ENCODE data around the gene ACSF3. TPM values are rescaled to one million over a fixed set of nuclear protein-coding genes. Genes with fewer than 3 reads are reported as not detected.

ACSF3 gene
- total RNA-seq, 1 experiment from 2014 or later = 74.5 TPM

GRCh38 chr16:89183463-89183862, 89.8 kb downstream of the ACSF3 start:
- no peak overlapping the region for H2AFZ ChIP-seq (ENCODE audit: low read depth, low read length, poor library complexity, severe bottlenecking)
- peaks cover 5 to 22% of the 10 kb centered on the region in 2 experiments; a peak in 3 of 4 replicates for H3K4me1 ChIP-seq (ENCODE audit: control insufficient read depth in 1 of 2, insufficient read depth in 2 of 2, low read length in 2 of 2)
- ChIA-PET POLR2A (no interaction called here), RAD21 (ENCODE audit: low non-redundant PET in 1 of 2, low total read pairs in 2 of 2, uncharacterized antibody in 2 of 2, unreplicated experiment in 2 of 2) (no interaction called here), CTCF (no interaction called here)
- H3K4me3 ChIP-seq (replicated peaks in 1 of 2; ENCODE audit: low read depth in 1 of 2, low read length in 2 of 2) = no peak overlapping the region
- BruUV-seq (replicated peaks) = no TSS peak
- DNase-seq (ENCODE audit: low read depth, low spot score) (no peak), ATAC-seq (no peak)
- no peaks in the 10 kb centered on the region for H3K9me2 ChIP-seq (ENCODE audit: insufficient read depth)
- no peaks in the 10 kb centered on the region for H4K20me1 ChIP-seq (ENCODE audit: insufficient read depth)
- TF ChIP-seq JUND (IDR thresholded peaks at IDR 0.05) = no peak
- no peak for TF ChIP-seq REST (IDR thresholded peaks at IDR 0.05; ENCODE audit: low read depth)
- TF ChIP-seq TCF7L2 (IDR thresholded peaks at IDR 0.05; ENCODE audit: borderline replicate concordance, extremely low read depth, insufficient read depth, insufficient read length) = no peak
- TF ChIP-seq POLR2A (IDR thresholded peaks at IDR 0.05; ENCODE audit: borderline replicate concordance, extremely low read depth, insufficient read depth, insufficient read length) = no peak
- TF ChIP-seq SIN3A (IDR thresholded peaks at IDR 0.05; ENCODE audit: low read depth) = no peak
- TF ChIP-seq CTCF (IDR thresholded peaks at IDR 0.05 in 2 of 3, conservative IDR thresholded peaks at IDR 0.05 in 1 of 3; ENCODE audit: borderline replicate concordance in 1 of 3, insufficient read depth in 1 of 3, low read depth in 2 of 3, low read length in 2 of 3) = no peak
- TF ChIP-seq EZH2 (IDR thresholded peaks at IDR 0.05) = no peak
- TF ChIP-seq, protein P1, sequence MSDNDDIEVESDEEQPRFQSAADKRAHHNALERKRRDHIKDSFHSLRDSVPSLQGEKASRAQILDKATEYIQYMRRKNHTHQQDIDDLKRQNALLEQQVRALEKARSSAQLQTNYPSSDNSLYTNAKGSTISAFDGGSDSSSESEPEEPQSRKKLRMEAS (IDR thresholded peaks at IDR 0.05) = no peak
- no peak for TF ChIP-seq ZFX (IDR thresholded peaks at IDR 0.05)
- no peak for TF ChIP-seq EGR1 (IDR thresholded peaks at IDR 0.05; ENCODE audit: low read depth)
- no peak for TF ChIP-seq SRF (IDR thresholded peaks at IDR 0.05; ENCODE audit: low read depth)
- TF ChIP-seq EZH2phosphoT487 (IDR thresholded peaks at IDR 0.05; ENCODE audit: borderline replicate concordance) = no peak
- TF ChIP-seq YY1 (IDR thresholded peaks at IDR 0.05; ENCODE audit: extremely low read depth, insufficient replicate concordance, low read depth, low read length) = no peak
- TF ChIP-seq ATF3 (IDR thresholded peaks at IDR 0.05) = no peak
- no peak for TF ChIP-seq CEBPB (IDR thresholded peaks at IDR 0.05; ENCODE audit: low read depth)
- TF ChIP-seq ELF1 (IDR thresholded peaks at IDR 0.05; ENCODE audit: borderline replicate concordance, low read depth) = no peak
- no peak for TF ChIP-seq ZNF274 (IDR thresholded peaks at IDR 0.05; ENCODE audit: low read depth, low read length)
- no peak for TF ChIP-seq RAD21 (IDR thresholded peaks at IDR 0.05; ENCODE audit: low read depth)
- TF ChIP-seq, protein P2, sequence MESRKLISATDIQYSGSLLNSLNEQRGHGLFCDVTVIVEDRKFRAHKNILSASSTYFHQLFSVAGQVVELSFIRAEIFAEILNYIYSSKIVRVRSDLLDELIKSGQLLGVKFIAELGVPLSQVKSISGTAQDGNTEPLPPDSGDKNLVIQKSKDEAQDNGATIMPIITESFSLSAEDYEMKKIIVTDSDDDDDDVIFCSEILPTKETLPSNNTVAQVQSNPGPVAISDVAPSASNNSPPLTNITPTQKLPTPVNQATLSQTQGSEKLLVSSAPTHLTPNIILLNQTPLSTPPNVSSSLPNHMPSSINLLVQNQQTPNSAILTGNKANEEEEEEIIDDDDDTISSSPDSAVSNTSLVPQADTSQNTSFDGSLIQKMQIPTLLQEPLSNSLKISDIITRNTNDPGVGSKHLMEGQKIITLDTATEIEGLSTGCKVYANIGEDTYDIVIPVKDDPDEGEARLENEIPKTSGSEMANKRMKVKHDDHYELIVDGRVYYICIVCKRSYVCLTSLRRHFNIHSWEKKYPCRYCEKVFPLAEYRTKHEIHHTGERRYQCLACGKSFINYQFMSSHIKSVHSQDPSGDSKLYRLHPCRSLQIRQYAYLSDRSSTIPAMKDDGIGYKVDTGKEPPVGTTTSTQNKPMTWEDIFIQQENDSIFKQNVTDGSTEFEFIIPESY (IDR thresholded peaks at IDR 0.05; ENCODE audit: extremely low read depth, insufficient replicate concordance, low read length) = no peak
- H3K4me2 ChIP-seq (ENCODE audit: low read length) = no peak overlapping the region
- no peaks in the 10 kb centered on the region for H3K9me3 ChIP-seq (ENCODE audit: control insufficient read depth in 1 of 2, insufficient read depth in 1 of 2, low read depth in 1 of 2, low read length in 2 of 2)
- no peaks in the 10 kb centered on the region for H3K27me3 ChIP-seq (ENCODE audit: insufficient read depth, low read length)
- H3K27ac ChIP-seq (ENCODE audit: low read depth, low read length) = no peak overlapping the region
- H3K36me3 ChIP-seq (ENCODE audit: control insufficient read depth in 1 of 2, insufficient read depth in 2 of 2, low read length in 2 of 2) = no peaks in the 10 kb centered on the region
- no peaks in the 10 kb centered on the region for H3K79me2 ChIP-seq (ENCODE audit: insufficient read depth, low read length)
- H3K9ac ChIP-seq (ENCODE audit: low read length) = no peak overlapping the region
- intact Hi-C loops (cut with micrococcal nuclease) = no loop called here
